ENCODE measurements around the gene SAMD14.

GRCh38 chr17:50157891-50158290 is 27.9 kb upstream of the SAMD14 start:
- TF ChIP-seq ZFP30 (CRISPR knock-in tag; IDR thresholded peaks at IDR 0.05) = no peak
- TF ChIP-seq BACH2 (CRISPR knock-in tag; IDR thresholded peaks at IDR 0.05; ENCODE audit: borderline replicate concordance) = no peak
- TF ChIP-seq CREB5 (CRISPR knock-in tag; IDR thresholded peaks at IDR 0.05; ENCODE audit: low read depth) = no peak
- no peak for TF ChIP-seq RARB (CRISPR knock-in tag; IDR thresholded peaks at IDR 0.05)
- TF ChIP-seq ARNTL (CRISPR knock-in tag; IDR thresholded peaks at IDR 0.05; ENCODE audit: borderline replicate concordance, low read depth) = no peak
- TF ChIP-seq TCF4 (CRISPR knock-in tag; IDR thresholded peaks at IDR 0.05; ENCODE audit: borderline replicate concordance) = no peak
- no peak for TF ChIP-seq GLIS3 (CRISPR knock-in tag; IDR thresholded peaks at IDR 0.05)
- no peak for TF ChIP-seq CSDC2 (CRISPR knock-in tag; IDR thresholded peaks at IDR 0.05)
- TF ChIP-seq PPARA (CRISPR knock-in tag; IDR thresholded peaks at IDR 0.05; ENCODE audit: borderline replicate concordance) = no peak
- TF ChIP-seq CSRNP3 (CRISPR knock-in tag; IDR thresholded peaks at IDR 0.05) = no peak
- no peak for TF ChIP-seq TOX (CRISPR knock-in tag; IDR thresholded peaks at IDR 0.05; ENCODE audit: borderline replicate concordance)
- no peak for TF ChIP-seq OSR1 (CRISPR knock-in tag; IDR thresholded peaks at IDR 0.05)
